ENCODE results near the gene MRGPRD. TPM values are rescaled to one million over a fixed set of nuclear protein-coding genes. Genes with fewer than 3 reads are reported as not detected.

The MRGPRD gene
- total and polyA plus RNA-seq, 11 donors: not detected

GRCh38 chr11:68996376-68997123, 15.8 kb upstream of the MRGPRD start:
- WGBS, 4 donors: 97 to 98% (median 97%) methylated on average over 24 of the region's 24 CpGs
- Histone ChIP-seq H3K9me3 (no peaks in the 10 kb centered on the region), H3K36me3 (no peaks in the 10 kb centered on the region), H3K4me1 (peaks cover 0 to 23% (median 10%) of the 10 kb centered on the region in 12 donors), H3K4me3 (no peak overlapping the region), H3K27me3 (peaks cover 0 to 18% (median 0%) of the 10 kb centered on the region in 9 donors), H3K27ac (peak overlapping the region in 1 of 12 donors; percentile 93)
- TF ChIP-seq CTCF (IDR thresholded peaks at IDR 0.05) (no peak), POLR2A (IDR thresholded peaks at IDR 0.05) (no peak)
- intact Hi-C loops (cut with DNase I): no loop called here
- DNase-seq: peak in 1 of 5 donors; percentile 14
- no peak for ATAC-seq

- WGBS, 4 donors: 70 to 84% (median 80%) methylated on average over 6 of the region's 6 CpGs
- H3K27me3 ChIP-seq: peaks cover 0 to 22% (median 0%) of the 10 kb centered on the region in 9 donors
- TF ChIP-seq POLR2A (IDR thresholded peaks at IDR 0.05): no peak
- no peak for TF ChIP-seq CTCF (IDR thresholded peaks at IDR 0.05)
- H3K4me1 ChIP-seq: peaks cover 0 to 12% (median 9%) of the 10 kb centered on the region in 12 donors
- no peak overlapping the region for H3K27ac ChIP-seq
- ATAC-seq: no peak
- DNase-seq: no peak
- no peaks in the 10 kb centered on the region for H3K36me3 ChIP-seq
- H3K4me3 ChIP-seq: no peak overlapping the region
- no peaks in the 10 kb centered on the region for H3K9me3 ChIP-seq
- intact Hi-C loops (cut with DNase I): no loop called here
Measured at GRCh38 chr11:68994894-68995285, 14.1 kb upstream of the MRGPRD start.

- TF ChIP-seq POLR2A (IDR thresholded peaks at IDR 0.05): no peak
- TF ChIP-seq CTCF (IDR thresholded peaks at IDR 0.05): no peak
- DNase-seq (peak in 1 of 5 donors; percentile 17), ATAC-seq (peak in 1 of 4 donors; percentile 11)
- no peaks in the 10 kb centered on the region for H3K36me3 ChIP-seq
- H3K27me3 ChIP-seq: peaks cover 0 to 22% (median 0%) of the 10 kb centered on the region in 9 donors
- no peak overlapping the region for H3K4me3 ChIP-seq
- 79 to 91% (median 89%) methylated on average over 11 to 28 of the region's 28 CpGs for WGBS, 4 donors
- H3K4me1 ChIP-seq: peaks cover 0 to 12% (median 9%) of the 10 kb centered on the region in 12 donors
- H3K27ac ChIP-seq: no peak overlapping the region
- H3K9me3 ChIP-seq: no peaks in the 10 kb centered on the region
- intact Hi-C loops (cut with DNase I): no loop called here
Measured at GRCh38 chr11:68994161-68994893, 13.5 kb upstream of the MRGPRD start.

- no peak overlapping the region for H3K27ac ChIP-seq
- ATAC-seq: no peak
- no peak for DNase-seq
- peaks cover 0 to 22% (median 0%) of the 10 kb centered on the region in 9 donors for H3K27me3 ChIP-seq
- TF ChIP-seq POLR2A (IDR thresholded peaks at IDR 0.05): no peak
- no peak for TF ChIP-seq CTCF (IDR thresholded peaks at IDR 0.05)
- intact Hi-C loops (cut with DNase I): no loop called here
- H3K4me3 ChIP-seq: no peak overlapping the region
- 89 to 94% (median 90%) methylated on average over 7 of the region's 7 CpGs for WGBS, 4 donors
- H3K9me3 ChIP-seq: no peaks in the 10 kb centered on the region
- H3K4me1 ChIP-seq: peaks cover 0 to 5% (median 4%) of the 10 kb centered on the region in 12 donors
- H3K36me3 ChIP-seq: no peaks in the 10 kb centered on the region
Measured at GRCh38 chr11:68993546-68993945, 12.8 kb upstream of the MRGPRD start.
